Measurements from ENCODE around the gene KDELR1. TPM values are rescaled to one million over a fixed set of nuclear protein-coding genes. Genes with fewer than 3 reads are reported as not detected.
A peak's percentile ranks its signal among the peaks of the same experiment; 100 is the strongest.

Gene KDELR1
- total and polyA plus RNA-seq, 9 of the 15 experiments (the other 6 are each of a cell fraction or from before 2014, with no cell fraction given), result 6.1 to 165 (median 58.5) TPM

GRCh38 chr19:48332662-48333466, 58.5 kb downstream of the KDELR1 start (continued):
- TF ChIP-seq, protein P1, sequence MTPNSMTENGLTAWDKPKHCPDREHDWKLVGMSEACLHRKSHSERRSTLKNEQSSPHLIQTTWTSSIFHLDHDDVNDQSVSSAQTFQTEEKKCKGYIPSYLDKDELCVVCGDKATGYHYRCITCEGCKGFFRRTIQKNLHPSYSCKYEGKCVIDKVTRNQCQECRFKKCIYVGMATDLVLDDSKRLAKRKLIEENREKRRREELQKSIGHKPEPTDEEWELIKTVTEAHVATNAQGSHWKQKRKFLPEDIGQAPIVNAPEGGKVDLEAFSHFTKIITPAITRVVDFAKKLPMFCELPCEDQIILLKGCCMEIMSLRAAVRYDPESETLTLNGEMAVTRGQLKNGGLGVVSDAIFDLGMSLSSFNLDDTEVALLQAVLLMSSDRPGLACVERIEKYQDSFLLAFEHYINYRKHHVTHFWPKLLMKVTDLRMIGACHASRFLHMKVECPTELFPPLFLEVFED (CRISPR knock-in tag; conservative IDR thresholded peaks at IDR 0.05), result no peak
- TF ChIP-seq, protein P2, sequence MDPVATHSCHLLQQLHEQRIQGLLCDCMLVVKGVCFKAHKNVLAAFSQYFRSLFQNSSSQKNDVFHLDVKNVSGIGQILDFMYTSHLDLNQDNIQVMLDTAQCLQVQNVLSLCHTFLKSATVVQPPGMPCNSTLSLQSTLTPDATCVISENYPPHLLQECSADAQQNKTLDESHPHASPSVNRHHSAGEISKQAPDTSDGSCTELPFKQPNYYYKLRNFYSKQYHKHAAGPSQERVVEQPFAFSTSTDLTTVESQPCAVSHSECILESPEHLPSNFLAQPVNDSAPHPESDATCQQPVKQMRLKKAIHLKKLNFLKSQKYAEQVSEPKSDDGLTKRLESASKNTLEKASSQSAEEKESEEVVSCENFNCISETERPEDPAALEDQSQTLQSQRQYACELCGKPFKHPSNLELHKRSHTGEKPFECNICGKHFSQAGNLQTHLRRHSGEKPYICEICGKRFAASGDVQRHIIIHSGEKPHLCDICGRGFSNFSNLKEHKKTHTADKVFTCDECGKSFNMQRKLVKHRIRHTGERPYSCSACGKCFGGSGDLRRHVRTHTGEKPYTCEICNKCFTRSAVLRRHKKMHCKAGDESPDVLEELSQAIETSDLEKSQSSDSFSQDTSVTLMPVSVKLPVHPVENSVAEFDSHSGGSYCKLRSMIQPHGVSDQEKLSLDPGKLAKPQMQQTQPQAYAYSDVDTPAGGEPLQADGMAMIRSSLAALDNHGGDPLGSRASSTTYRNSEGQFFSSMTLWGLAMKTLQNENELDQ (CRISPR knock-in tag; IDR thresholded peaks at IDR 0.05; ENCODE audit: borderline replicate concordance), result no peak
- no peak for TF ChIP-seq ZNF785 (CRISPR knock-in tag; IDR thresholded peaks at IDR 0.05)
- TF ChIP-seq DMBX1 (CRISPR knock-in tag; IDR thresholded peaks at IDR 0.05; ENCODE audit: borderline replicate concordance), result no peak
- TF ChIP-seq CXXC5 (CRISPR knock-in tag; IDR thresholded peaks at IDR 0.05), result peak; percentile 34; the same call in 1 of the 2 replicates
- peak; percentile 55; the same call in 1 of the 2 replicates for TF ChIP-seq CUX1 (CRISPR knock-in tag; IDR thresholded peaks at IDR 0.05)
- TF ChIP-seq PHF21A (IDR thresholded peaks at IDR 0.05; ENCODE audit: borderline replicate concordance, low read depth), result no peak
- TF ChIP-seq SMAD3 (CRISPR knock-in tag; conservative IDR thresholded peaks at IDR 0.05), result no peak
- TF ChIP-seq MYC (IDR thresholded peaks at IDR 0.05; ENCODE audit: low read depth, low read length), result peak; percentile 34; the same call in 1 of the 2 replicates
- TF ChIP-seq MYC (CRISPR knock-in tag; IDR thresholded peaks at IDR 0.05; ENCODE audit: borderline replicate concordance, low read depth), result no peak
- no peak; the same call in 1 of the 2 replicates for TF ChIP-seq ELF2 (CRISPR knock-in tag; IDR thresholded peaks at IDR 0.05)
- no peak for TF ChIP-seq SREBF1 (IDR thresholded peaks at IDR 0.05; ENCODE audit: borderline replicate concordance, low read depth, low read length)
- TF ChIP-seq MTF1 (CRISPR knock-in tag; IDR thresholded peaks at IDR 0.05; ENCODE audit: borderline replicate concordance), result no peak
- TF ChIP-seq BRD9 (IDR thresholded peaks at IDR 0.05; ENCODE audit: low read depth, partially characterized antibody), result no peak
- TF ChIP-seq ZNF3 (CRISPR knock-in tag; IDR thresholded peaks at IDR 0.05), result no peak
- no peak for TF ChIP-seq ADNP (tag; IDR thresholded peaks at IDR 0.05)
- no peak for TF ChIP-seq TFE3 (CRISPR knock-in tag; IDR thresholded peaks at IDR 0.05)

Measured in K562 (cell line).